ENCODE data around the gene MGME1.
A peak's percentile ranks its signal among the peaks of the same experiment; 100 is the strongest.

DNA sequence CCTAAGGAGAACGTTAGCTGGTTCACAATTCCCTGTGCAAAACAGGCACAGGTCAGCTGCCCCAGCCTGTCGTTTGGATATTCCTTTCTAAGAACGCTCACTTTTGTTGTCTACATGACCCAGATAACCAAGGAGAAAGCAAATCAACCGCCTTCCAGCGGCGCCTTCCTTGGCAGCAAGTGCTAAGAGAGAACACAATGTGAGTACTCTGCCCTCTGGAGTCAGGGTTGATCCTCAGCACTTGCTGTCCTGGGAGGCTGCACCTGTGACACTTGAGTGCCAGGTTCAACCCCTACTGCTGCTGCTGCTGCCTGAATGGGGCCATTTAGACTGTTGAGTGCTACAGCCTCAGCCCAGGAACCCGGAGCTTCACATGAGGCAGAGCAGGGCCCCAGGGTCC lies 52.1 kb downstream of the MGME1 start:
- TF ChIP-seq ZNF546 (CRISPR knock-in tag; conservative IDR thresholded peaks at IDR 0.05) (no peak), RFX1 (IDR thresholded peaks at IDR 0.05) (no peak), HNRNPH1 (optimal IDR thresholded peaks at IDR 0.05; ENCODE audit: low read depth, low read length) (no peak), FOXA1 (IDR thresholded peaks at IDR 0.05) (no peak), FOXA1 (CRISPR knock-in tag; IDR thresholded peaks at IDR 0.05) (no peak), EZH2 (conservative IDR thresholded peaks at IDR 0.05; ENCODE audit: low read depth, low read length) (no peak), CHD4 (IDR thresholded peaks at IDR 0.05; ENCODE audit: borderline replicate concordance, low read length) (no peak), SMC3 (IDR thresholded peaks at IDR 0.05; ENCODE audit: low read length) (peak; percentile 52; the same call in 1 of the 2 replicates), PAF1 (CRISPR knock-in tag; IDR thresholded peaks at IDR 0.05) (no peak)
- TF ChIP-seq, protein P1, sequence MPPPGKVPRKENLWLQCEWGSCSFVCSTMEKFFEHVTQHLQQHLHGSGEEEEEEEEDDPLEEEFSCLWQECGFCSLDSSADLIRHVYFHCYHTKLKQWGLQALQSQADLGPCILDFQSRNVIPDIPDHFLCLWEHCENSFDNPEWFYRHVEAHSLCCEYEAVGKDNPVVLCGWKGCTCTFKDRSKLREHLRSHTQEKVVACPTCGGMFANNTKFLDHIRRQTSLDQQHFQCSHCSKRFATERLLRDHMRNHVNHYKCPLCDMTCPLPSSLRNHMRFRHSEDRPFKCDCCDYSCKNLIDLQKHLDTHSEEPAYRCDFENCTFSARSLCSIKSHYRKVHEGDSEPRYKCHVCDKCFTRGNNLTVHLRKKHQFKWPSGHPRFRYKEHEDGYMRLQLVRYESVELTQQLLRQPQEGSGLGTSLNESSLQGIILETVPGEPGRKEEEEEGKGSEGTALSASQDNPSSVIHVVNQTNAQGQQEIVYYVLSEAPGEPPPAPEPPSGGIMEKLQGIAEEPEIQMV (CRISPR knock-in tag; IDR thresholded peaks at IDR 0.05; ENCODE audit: low read depth): no peak
- TF ChIP-seq, protein P2, sequence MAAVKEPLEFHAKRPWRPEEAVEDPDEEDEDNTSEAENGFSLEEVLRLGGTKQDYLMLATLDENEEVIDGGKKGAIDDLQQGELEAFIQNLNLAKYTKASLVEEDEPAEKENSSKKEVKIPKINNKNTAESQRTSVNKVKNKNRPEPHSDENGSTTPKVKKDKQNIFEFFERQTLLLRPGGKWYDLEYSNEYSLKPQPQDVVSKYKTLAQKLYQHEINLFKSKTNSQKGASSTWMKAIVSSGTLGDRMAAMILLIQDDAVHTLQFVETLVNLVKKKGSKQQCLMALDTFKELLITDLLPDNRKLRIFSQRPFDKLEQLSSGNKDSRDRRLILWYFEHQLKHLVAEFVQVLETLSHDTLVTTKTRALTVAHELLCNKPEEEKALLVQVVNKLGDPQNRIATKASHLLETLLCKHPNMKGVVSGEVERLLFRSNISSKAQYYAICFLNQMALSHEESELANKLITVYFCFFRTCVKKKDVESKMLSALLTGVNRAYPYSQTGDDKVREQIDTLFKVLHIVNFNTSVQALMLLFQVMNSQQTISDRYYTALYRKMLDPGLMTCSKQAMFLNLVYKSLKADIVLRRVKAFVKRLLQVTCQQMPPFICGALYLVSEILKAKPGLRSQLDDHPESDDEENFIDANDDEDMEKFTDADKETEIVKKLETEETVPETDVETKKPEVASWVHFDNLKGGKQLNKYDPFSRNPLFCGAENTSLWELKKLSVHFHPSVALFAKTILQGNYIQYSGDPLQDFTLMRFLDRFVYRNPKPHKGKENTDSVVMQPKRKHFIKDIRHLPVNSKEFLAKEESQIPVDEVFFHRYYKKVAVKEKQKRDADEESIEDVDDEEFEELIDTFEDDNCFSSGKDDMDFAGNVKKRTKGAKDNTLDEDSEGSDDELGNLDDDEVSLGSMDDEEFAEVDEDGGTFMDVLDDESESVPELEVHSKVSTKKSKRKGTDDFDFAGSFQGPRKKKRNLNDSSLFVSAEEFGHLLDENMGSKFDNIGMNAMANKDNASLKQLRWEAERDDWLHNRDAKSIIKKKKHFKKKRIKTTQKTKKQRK (IDR thresholded peaks at IDR 0.05; ENCODE audit: low read length): no peak

Data from HepG2 (cell line).